Measurements from ENCODE around the gene UBE2L3. TPM values are rescaled to one million over a fixed set of nuclear protein-coding genes. Genes with fewer than 3 reads are reported as not detected.

UBE2L3 gene
- total and polyA plus RNA-seq, 2 of the 8 experiments (the other 6 are each of a cell fraction or from before 2014, with no cell fraction given) = 63.5 to 90.0 TPM

GRCh38 chr22:21642584-21643448 is 75.3 kb downstream of the UBE2L3 start:
- H2BK12ac ChIP-seq (ENCODE audit: low read depth, low read length) = 0 out of 2 replicates have a peak overlapping the region, but pooled peaks have one; percentile 84
- peak overlapping the region; percentile 17 to 79 for H3K4me2 ChIP-seq (ENCODE audit: insufficient read depth in 1 of 2, low read depth in 2 of 2, low read length in 2 of 2)
- H2BK15ac ChIP-seq (ENCODE audit: low read length) = no peak overlapping the region
- no peak overlapping the region for H2BK120ac ChIP-seq (replicated peaks; ENCODE audit: low read depth, low read length)
- H4K8ac ChIP-seq (ENCODE audit: extremely low read depth, insufficient read depth, low read length) = peak overlapping the region; percentile 87
- H2BK5ac ChIP-seq (ENCODE audit: low read depth, low read length) = no peak overlapping the region
- peak overlapping the region; percentile 65 to 77 (median 72) for H3K4me3 ChIP-seq (ENCODE audit: extremely low read depth in 1 of 4, insufficient read depth in 2 of 4, low read depth in 3 of 4, low read length in 4 of 4)
- no peak for FAIRE-seq
- no peak overlapping the region for H2AFZ ChIP-seq (ENCODE audit: low read length)
- peak in 1 of 2 experiments; percentile 84 for DNase-seq (ENCODE audit: low read depth in 1 of 2, low spot score in 2 of 2)
- no peaks in the 10 kb centered on the region for H3K79me1 ChIP-seq (ENCODE audit: low read depth, low read length)
- no peak overlapping the region for H3K18ac ChIP-seq (ENCODE audit: extremely low read depth, low read length)
- no peak overlapping the region for H4K5ac ChIP-seq (ENCODE audit: insufficient read length, low read depth, low read length)
- H3K23me2 ChIP-seq (ENCODE audit: low read depth, low read length) = peaks cover 5% of the 10 kb centered on the region; the same call in 1 of the 2 replicates
- H2BK20ac ChIP-seq (ENCODE audit: low read length) = no peak overlapping the region
- peaks cover 0 to 7% (median 1%) of the 10 kb centered on the region in 4 experiments; a peak in 3 of 7 replicates for H3K27me3 ChIP-seq (replicated peaks in 1 of 4; ENCODE audit: control insufficient read depth in 3 of 4, extremely low read depth in 1 of 4, insufficient read depth in 3 of 4, low read length in 3 of 4)
- peak overlapping the region; percentile 40 for H4K91ac ChIP-seq (replicated peaks; ENCODE audit: insufficient read length, low read length)
- no peaks in the 10 kb centered on the region for H3K36me3 ChIP-seq (ENCODE audit: control insufficient read depth in 2 of 4, insufficient read depth in 4 of 4, low read length in 3 of 4)
- no peak overlapping the region for H3K14ac ChIP-seq (ENCODE audit: insufficient read length)
- ChIA-PET POLR2A (ENCODE audit: partially characterized antibody) (interaction anchor here (1.0 to 5.7 kb wide), 9 partner anchors 10 to 87 kb away, joined by 3 to 74 read pairs (median 4); partner anchors contain the start of genes CCDC116, PPIL2 and YDJC), CTCF (ENCODE audit: partially characterized antibody) (interaction anchor here (0.7 to 22.2 kb wide), 20 partner anchors 9 to 186 kb away, joined by 3 to 499 read pairs (median 6); partner anchors contain the start of genes CCDC116, PPIL2 and YDJC)
- peaks cover 0 to 11% of the 10 kb centered on the region in 2 experiments for H4K20me1 ChIP-seq (replicated peaks in 1 of 2; ENCODE audit: control insufficient read depth in 1 of 2, insufficient read depth in 2 of 2, low read length in 2 of 2)
- no peaks in the 10 kb centered on the region for H3K79me2 ChIP-seq (ENCODE audit: control insufficient read depth in 1 of 2, insufficient read depth in 2 of 2, low read length in 2 of 2)
- H3K27ac ChIP-seq (ENCODE audit: low read depth, low read length) = no peak overlapping the region
- H3K4me1 ChIP-seq (replicated peaks in 1 of 4; ENCODE audit: control insufficient read depth in 3 of 4, insufficient read depth in 4 of 4, low read length in 3 of 4) = peaks cover 0 to 5% (median 2%) of the 10 kb centered on the region in 4 experiments; a peak in 4 of 7 replicates
- H3K4ac ChIP-seq (replicated peaks; ENCODE audit: insufficient read length, low read depth, low read length) = no peak overlapping the region
- H3K9me3 ChIP-seq (ENCODE audit: insufficient read depth in 2 of 2, low read depth in 1 of 2, low read length in 1 of 2) = no peaks in the 10 kb centered on the region
- peak overlapping the region in 3 of 4 experiments; percentile 65 to 84 (median 66); a peak in 4 of 7 replicates for H3K9ac ChIP-seq (replicated peaks in 1 of 4; ENCODE audit: extremely low read depth in 1 of 4, low read depth in 3 of 4, low read length in 3 of 4)
- no peak overlapping the region for H3K56ac ChIP-seq (replicated peaks; ENCODE audit: insufficient read length, low read depth, low read length)
- no peak overlapping the region for H3K23ac ChIP-seq (ENCODE audit: insufficient read length)
- 7% methylated on average over 22 of the region's 56 CpGs; no CpG with 5 or more reads in 1 of the 2 experiments for WGBS, 2 experiments (ENCODE audit: extremely low coverage in 1 of 2, insufficient coverage in 1 of 2, insufficient read length in 1 of 2, insufficient replicate concordance in 2 of 2, low coverage in 1 of 2, low lambda C conversion rate in 2 of 2, missing lambda C conversion rate in 1 of 2)
- no peak overlapping the region for H2AK5ac ChIP-seq (ENCODE audit: low read depth, low read length)
- no peak for TF ChIP-seq MAFK (IDR thresholded peaks at IDR 0.05; ENCODE audit: low read depth, low read length)
- peak; percentile 36 for TF ChIP-seq ASH2L (IDR thresholded peaks at IDR 0.05; ENCODE audit: low read length)
- TF ChIP-seq HDAC2 (IDR thresholded peaks at IDR 0.05; ENCODE audit: borderline replicate concordance in 1 of 2, low read depth in 2 of 2, low read length in 2 of 2) = 0 out of 4 replicates have a peak, but pooled peaks of 1 of the 2 experiments have one; percentile 54
- peak; percentile 49; the same call in 1 of the 2 replicates for TF ChIP-seq BACH1 (IDR thresholded peaks at IDR 0.05; ENCODE audit: low read length)
- TF ChIP-seq, protein P1, sequence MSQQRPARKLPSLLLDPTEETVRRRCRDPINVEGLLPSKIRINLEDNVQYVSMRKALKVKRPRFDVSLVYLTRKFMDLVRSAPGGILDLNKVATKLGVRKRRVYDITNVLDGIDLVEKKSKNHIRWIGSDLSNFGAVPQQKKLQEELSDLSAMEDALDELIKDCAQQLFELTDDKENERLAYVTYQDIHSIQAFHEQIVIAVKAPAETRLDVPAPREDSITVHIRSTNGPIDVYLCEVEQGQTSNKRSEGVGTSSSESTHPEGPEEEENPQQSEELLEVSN (IDR thresholded peaks at IDR 0.05) = peak; percentile 38; the same call in 1 of the 2 replicates
- TF ChIP-seq RAD21 (IDR thresholded peaks at IDR 0.05 in 1 of 2, conservative IDR thresholded peaks at IDR 0.05 in 1 of 2; ENCODE audit: low read depth in 2 of 2, low read length in 2 of 2) = peak; percentile 61 to 73
